ENCODE measurements around the gene KNDC1.

- TF ChIP-seq EZH2phosphoT487 (IDR thresholded peaks at IDR 0.05; ENCODE audit: low read length) = no peak
- no peak for TF ChIP-seq CTCF (IDR thresholded peaks at IDR 0.05; ENCODE audit: low read length)
- no peak for TF ChIP-seq EZH2 (optimal IDR thresholded peaks at IDR 0.05; ENCODE audit: low read depth, low read length)
Measured at GRCh38 chr10:133128126-133129070, 31.6 kb upstream of the KNDC1 start.

All from MM.1S (cell line).